WTC11 (cell line): Measurements from ENCODE around the gene CBX2. TPM values are rescaled to one million over a fixed set of nuclear protein-coding genes. Genes with fewer than 3 reads are reported as not detected.

Experiments
- ATAC-seq: fragments of 200-7000 bp; cut with Tn5 transposase; 2 replicates; pipeline ENCODE4 v1.10.0; 2021; ENCODE audit warnings: mild to moderate bottlenecking, moderate library complexity
- CTCF ChIA-PET: fragments of 300-600 bp; sonication (Branson Sonifier 250); formaldehyde crosslinking; loops from one replicate; lab custom pipeline; 2021; ENCODE audit warnings: antibody characterized with exemption; lab: Charles Lee
- POLR2A ChIA-PET: fragments of 350-600 bp; sonication (Branson Sonifier 250); formaldehyde crosslinking; loops from one replicate; lab custom pipeline; 2021; ENCODE audit warnings: antibody characterized with exemption; lab: Charles Lee
- DNase-seq: peaks from one replicate; pipeline ENCODE4 v3.0.0; 2021; ENCODE audit warnings: low spot score
- H3K27ac Mint-ChIP-seq: 2 replicates; pipeline ENCODE4 v1.8.0; 2021; ENCODE audit warnings: mixed read lengths
- H3K27me3 Mint-ChIP-seq: 2 replicates; pipeline ENCODE4 v1.8.0; 2021; ENCODE audit warnings: low read depth, mild to moderate bottlenecking, moderate library complexity, mixed read lengths
- H3K36me3 Mint-ChIP-seq: 2 replicates; pipeline ENCODE4 v1.8.0; 2021; ENCODE audit warnings: mixed read lengths
- H3K4me1 Mint-ChIP-seq: 2 replicates; pipeline ENCODE4 v1.8.0; 2022; ENCODE audit warnings: mixed read lengths
- H3K4me3 Mint-ChIP-seq: 2 replicates; pipeline ENCODE4 v1.8.0; 2021; ENCODE audit warnings: mild to moderate bottlenecking, moderate library complexity, mixed read lengths
- H3K9me3 Mint-ChIP-seq: 2 replicates; pipeline ENCODE4 v1.8.0; 2021; ENCODE audit warnings: mixed read lengths
- ATF6 ChIP-seq: sonication (generic); formaldehyde crosslinking; IDR thresholded peaks from 2 replicates; pipeline ENCODE4 v1.8.1; 2023; ENCODE audit warnings: mild to moderate bottlenecking, missing genetic modification reagents
- CREM ChIP-seq: sonication (generic); formaldehyde crosslinking; IDR thresholded peaks from 2 replicates; pipeline ENCODE4 v1.8.1; 2022; ENCODE audit warnings: mild to moderate bottlenecking, missing genetic modification reagents, moderate library complexity
- ELF4 ChIP-seq: sonication (generic); formaldehyde crosslinking; IDR thresholded peaks from 2 replicates; pipeline ENCODE4 v1.8.1; 2022; ENCODE audit warnings: low read depth, mild to moderate bottlenecking, moderate library complexity, missing genetic modification reagents
- ESRRA ChIP-seq: sonication (generic); formaldehyde crosslinking; IDR thresholded peaks from 2 replicates; pipeline ENCODE4 v1.8.1; 2022; ENCODE audit warnings: mild to moderate bottlenecking, missing genetic modification reagents, borderline replicate concordance
- FOXJ3 ChIP-seq: sonication (generic); formaldehyde crosslinking; IDR thresholded peaks from 2 replicates; pipeline ENCODE4 v1.9.0; 2021; ENCODE audit warnings: missing genetic modification reagents, mild to moderate bottlenecking, borderline replicate concordance
- FOXP1 ChIP-seq: sonication (generic); formaldehyde crosslinking; IDR thresholded peaks from 2 replicates; pipeline ENCODE4 v1.8.0; 2022; ENCODE audit warnings: missing genetic modification reagents, mild to moderate bottlenecking, moderate library complexity, borderline replicate concordance
- GABPB1 ChIP-seq: sonication (generic); formaldehyde crosslinking; IDR thresholded peaks from 2 replicates; pipeline ENCODE4 v1.8.1; 2023; ENCODE audit warnings: mild to moderate bottlenecking, missing genetic modification reagents
- HMGA2 ChIP-seq: fragments of 250-450 bp; sonication (Bioruptor Pico); IDR thresholded peaks from 2 replicates; pipeline ENCODE4 v1.4.0; 2021; ENCODE audit warnings: mild to moderate bottlenecking, moderate library complexity
- KAT7 ChIP-seq: sonication (generic); formaldehyde crosslinking; IDR thresholded peaks from 2 replicates; pipeline ENCODE4 v1.8.1; 2023; ENCODE audit warnings: missing genetic modification reagents, mild to moderate bottlenecking, borderline replicate concordance
- MLX ChIP-seq: sonication (generic); formaldehyde crosslinking; IDR thresholded peaks from 2 replicates; pipeline ENCODE4 v1.8.1; 2023; ENCODE audit warnings: mild to moderate bottlenecking, missing genetic modification reagents, moderate library complexity
- MXD4 ChIP-seq: fragments of 250-450 bp; sonication (Bioruptor Pico); IDR thresholded peaks from 2 replicates; pipeline ENCODE4 v1.8.0; 2021; ENCODE audit warnings: mild to moderate bottlenecking, moderate library complexity, borderline replicate concordance
- OVOL2 ChIP-seq: fragments of 250-450 bp; sonication (Bioruptor Pico); IDR thresholded peaks from 2 replicates; pipeline ENCODE4 v1.9.0; 2021; ENCODE audit warnings: mild to moderate bottlenecking, borderline replicate concordance
- RELA ChIP-seq: sonication (generic); formaldehyde crosslinking; IDR thresholded peaks from 2 replicates; pipeline ENCODE4 v1.8.1; 2022; ENCODE audit warnings: missing genetic modification reagents, mild to moderate bottlenecking, borderline replicate concordance
- RORB ChIP-seq: fragments of 250-450 bp; sonication (Bioruptor Pico); IDR thresholded peaks from 2 replicates; pipeline ENCODE4 v1.9.0; 2021; ENCODE audit warnings: mild to moderate bottlenecking
- SOX15 ChIP-seq: fragments of 250-450 bp; sonication (Bioruptor Pico); IDR thresholded peaks from 2 replicates; pipeline ENCODE4 v1.9.0; 2021; ENCODE audit warnings: mild to moderate bottlenecking
- ZNF219 ChIP-seq: sonication (generic); formaldehyde crosslinking; IDR thresholded peaks from 2 replicates; pipeline ENCODE4 v1.8.0; 2023; ENCODE audit warnings: missing genetic modification reagents, mild to moderate bottlenecking, borderline replicate concordance
- ZSCAN18 ChIP-seq: fragments of 250-450 bp; sonication (Bioruptor Pico); IDR thresholded peaks from 2 replicates; pipeline ENCODE4 v2.1.2; 2022; ENCODE audit warnings: mild to moderate bottlenecking, moderate library complexity
- total RNA-seq: library from RNA; stranded (reverse); gene quantifications from 3 replicates; pipeline ENCODE4 v1.2.3, GENCODE V29; 2021
- TF ChIP-seq, protein P1 (sequence below): sonication (generic); formaldehyde crosslinking; IDR thresholded peaks from 2 replicates; pipeline ENCODE4 v1.8.0; 2022; ENCODE audit warnings: mild to moderate bottlenecking, missing genetic modification reagents
- TF ChIP-seq, protein P2 (sequence below): sonication (generic); formaldehyde crosslinking; IDR thresholded peaks from 2 replicates; pipeline ENCODE4 v1.8.1; 2022; ENCODE audit warnings: missing genetic modification reagents, borderline replicate concordance

CBX2 gene
- total RNA-seq, 1 experiment from 2014 or later, result 85.5 TPM

DNA sequence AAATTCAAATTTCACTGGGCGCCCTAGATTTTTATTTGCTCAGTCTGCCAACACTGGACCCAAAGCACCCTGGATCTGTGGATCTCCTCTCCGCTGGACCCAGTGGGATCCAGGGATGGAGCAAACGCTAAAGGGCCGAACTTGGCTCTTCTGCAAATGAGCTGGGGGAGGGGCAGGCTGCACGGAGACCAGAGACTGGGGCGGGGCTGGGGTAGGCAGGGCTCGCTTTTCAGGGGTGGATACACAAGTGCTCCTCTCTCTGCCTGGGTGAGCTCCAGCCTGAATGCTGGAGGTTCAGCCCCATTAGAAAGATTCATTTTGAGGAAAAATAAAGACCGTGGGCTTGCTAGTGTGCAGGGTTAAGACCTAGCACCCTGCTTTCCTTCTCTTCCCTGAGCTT lies 52.4 kb downstream of the CBX2 start:
- TF ChIP-seq KAT7 (CRISPR knock-in tag), result no peak
- TF ChIP-seq GABPB1 (CRISPR knock-in tag), result no peak
- no peak for TF ChIP-seq ZNF219
- TF ChIP-seq RORB (CRISPR knock-in tag), result no peak
- TF ChIP-seq CREM (CRISPR knock-in tag), result no peak
- TF ChIP-seq ESRRA (CRISPR knock-in tag), result no peak
- no peak for TF ChIP-seq SOX15
- TF ChIP-seq, protein P1, sequence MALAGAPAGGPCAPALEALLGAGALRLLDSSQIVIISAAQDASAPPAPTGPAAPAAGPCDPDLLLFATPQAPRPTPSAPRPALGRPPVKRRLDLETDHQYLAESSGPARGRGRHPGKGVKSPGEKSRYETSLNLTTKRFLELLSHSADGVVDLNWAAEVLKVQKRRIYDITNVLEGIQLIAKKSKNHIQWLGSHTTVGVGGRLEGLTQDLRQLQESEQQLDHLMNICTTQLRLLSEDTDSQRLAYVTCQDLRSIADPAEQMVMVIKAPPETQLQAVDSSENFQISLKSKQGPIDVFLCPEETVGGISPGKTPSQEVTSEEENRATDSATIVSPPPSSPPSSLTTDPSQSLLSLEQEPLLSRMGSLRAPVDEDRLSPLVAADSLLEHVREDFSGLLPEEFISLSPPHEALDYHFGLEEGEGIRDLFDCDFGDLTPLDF (CRISPR knock-in tag), result no peak
- TF ChIP-seq ATF6, result no peak
- Mint-ChIP-seq H3K27me3 (peaks cover 99% of the 10 kb centered on the region), H3K4me3 (no peak overlapping the region), H3K9me3 (no peaks in the 10 kb centered on the region), H3K4me1 (peaks cover 36% of the 10 kb centered on the region), H3K27ac (no peak overlapping the region), H3K36me3 (no peaks in the 10 kb centered on the region; the same call in 1 of the 2 replicates)
- CTCF ChIA-PET, result interaction anchor here (1.1 to 10.3 kb wide), 6 partner anchors 11 to 121 kb away, joined by 3 to 464 read pairs (median 8); partner anchors contain the start of gene CBX4
- POLR2A ChIA-PET, result interaction anchor here (1.1 kb wide), 1 partner anchor 16 kb away, joined by 3 read pairs; no protein-coding TSS in a partner anchor
- ATAC-seq (0 out of 2 replicates have a peak, but pooled peaks have one; percentile 12), DNase-seq (peak; percentile 54)

- ATAC-seq, result no peak
- TF ChIP-seq GABPB1 (CRISPR knock-in tag), result no peak
- TF ChIP-seq, protein P2, sequence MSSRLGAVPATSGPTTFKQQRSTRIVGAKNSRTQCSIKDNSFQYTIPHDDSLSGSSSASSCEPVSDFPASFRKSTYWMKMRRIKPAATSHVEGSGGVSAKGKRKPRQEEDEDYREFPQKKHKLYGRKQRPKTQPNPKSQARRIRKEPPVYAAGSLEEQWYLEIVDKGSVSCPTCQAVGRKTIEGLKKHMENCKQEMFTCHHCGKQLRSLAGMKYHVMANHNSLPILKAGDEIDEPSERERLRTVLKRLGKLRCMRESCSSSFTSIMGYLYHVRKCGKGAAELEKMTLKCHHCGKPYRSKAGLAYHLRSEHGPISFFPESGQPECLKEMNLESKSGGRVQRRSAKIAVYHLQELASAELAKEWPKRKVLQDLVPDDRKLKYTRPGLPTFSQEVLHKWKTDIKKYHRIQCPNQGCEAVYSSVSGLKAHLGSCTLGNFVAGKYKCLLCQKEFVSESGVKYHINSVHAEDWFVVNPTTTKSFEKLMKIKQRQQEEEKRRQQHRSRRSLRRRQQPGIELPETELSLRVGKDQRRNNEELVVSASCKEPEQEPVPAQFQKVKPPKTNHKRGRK (CRISPR knock-in tag), result no peak
- TF ChIP-seq FOXP1 (CRISPR knock-in tag), result no peak
- no peak for TF ChIP-seq ELF4
- TF ChIP-seq MXD4 (CRISPR knock-in tag), result no peak
- TF ChIP-seq RELA (CRISPR knock-in tag), result no peak
- TF ChIP-seq ZSCAN18 (CRISPR knock-in tag), result no peak
- no peak for TF ChIP-seq FOXJ3 (CRISPR knock-in tag)
- no peak for TF ChIP-seq HMGA2 (CRISPR knock-in tag)
- no peak for TF ChIP-seq OVOL2 (CRISPR knock-in tag)
- no peak for TF ChIP-seq MLX (CRISPR knock-in tag)
- Mint-ChIP-seq H3K9me3 (no peaks in the 10 kb centered on the region), H3K4me1 (peaks cover 36% of the 10 kb centered on the region), H3K4me3 (no peak overlapping the region), H3K27ac (no peak overlapping the region), H3K36me3 (no peaks in the 10 kb centered on the region; the same call in 1 of the 2 replicates), H3K27me3 (peaks cover 99% of the 10 kb centered on the region)
- CTCF ChIA-PET, result interaction anchor here (1.1 to 10.3 kb wide), 6 partner anchors 10 to 120 kb away, joined by 3 to 464 read pairs (median 8); partner anchors contain the start of gene CBX4
- no peak for DNase-seq
- POLR2A ChIA-PET, result interaction anchor here (1.1 kb wide), 1 partner anchor 16 kb away, joined by 3 read pairs; no protein-coding TSS in a partner anchor
Observed at GRCh38 chr17:79830763-79831264, 52.9 kb downstream of the CBX2 start.
